HG03060 (cell line): ENCODE results near the gene ZNF532.

ENCODE experiments used
- ATAC-seq: cut with Tn5 transposase; IDR thresholded peaks from one replicate; pipeline ENCODE4 v1.9.1; 2021; ENCODE audit warnings: low read depth, moderate number of reproducible peaks; ENCODE audit not compliant: unreplicated experiment

The ZNF532 gene

GRCh38 chr18:58867281-58867961, 2.7 kb downstream of the ZNF532 start:
- ATAC-seq: no peak

GRCh38 chr18:58868440-58868839, 3.8 kb downstream of the ZNF532 start:
- no peak for ATAC-seq

- no peak for ATAC-seq
These were observed 5.5 kb downstream of the ZNF532 start for GRCh38 chr18:58870130-58870529.

GRCh38 chr18:58870621-58871020, 5.9 kb downstream of the ZNF532 start:
- no peak for ATAC-seq

- no peak for ATAC-seq
These were observed 7.1 kb downstream of the ZNF532 start for GRCh38 chr18:58871514-58872420.

- no peak for ATAC-seq
These were observed 14.0 kb downstream of the ZNF532 start for GRCh38 chr18:58878640-58879039.

GRCh38 chr18:58881477-58881876, 16.8 kb downstream of the ZNF532 start:
- no peak for ATAC-seq

GRCh38 chr18:58882044-58882443, 17.4 kb downstream of the ZNF532 start:
- ATAC-seq: no peak

GRCh38 chr18:58882686-58883085, 18.0 kb downstream of the ZNF532 start:
- ATAC-seq: no peak

- ATAC-seq: no peak
These were observed 20.0 kb downstream of the ZNF532 start for GRCh38 chr18:58884680-58885079.

GRCh38 chr18:58886431-58886830, 21.8 kb downstream of the ZNF532 start:
- no peak for ATAC-seq

- peak; percentile 7 for ATAC-seq
These were observed 22.4 kb downstream of the ZNF532 start for GRCh38 chr18:58886864-58887612.

GRCh38 chr18:58887613-58887963, 22.9 kb downstream of the ZNF532 start:
- ATAC-seq: peak; percentile 48

- ATAC-seq: no peak
These were observed 27.1 kb downstream of the ZNF532 start for GRCh38 chr18:58891776-58892175.

GRCh38 chr18:58892488-58892887, 27.8 kb downstream of the ZNF532 start:
- no peak for ATAC-seq

- ATAC-seq: no peak
These were observed 28.9 kb downstream of the ZNF532 start for GRCh38 chr18:58893388-58894099.

- no peak for ATAC-seq
These were observed 30.3 kb downstream of the ZNF532 start for GRCh38 chr18:58894930-58895329.

- no peak for ATAC-seq
These were observed 30.7 kb downstream of the ZNF532 start for GRCh38 chr18:58895385-58895784.

- ATAC-seq: no peak
These were observed 31.6 kb downstream of the ZNF532 start for GRCh38 chr18:58896268-58896667.

- ATAC-seq: no peak
These were observed 32.2 kb downstream of the ZNF532 start for GRCh38 chr18:58896734-58897508.
